Smooth muscle cell (in vitro differentiated cells): Measurements from ENCODE around the gene FHL3. TPM values are rescaled to one million over a fixed set of nuclear protein-coding genes. Genes with fewer than 3 reads are reported as not detected.

Source experiments
- DNase-seq: peaks from one replicate; lab custom pipeline; 2025; ENCODE audit not compliant: unreplicated experiment; lab: John Stamatoyannopoulos, UW
- H2AFZ ChIP-seq: fragments of 200-600 bp; sonication (generic); 2 replicates; pipeline ENCODE4 v1.6.0; 2016; ENCODE audit warnings: antibody characterized with exemption, low read depth, mild to moderate bottlenecking
- H3F3A ChIP-seq: fragments of 200-600 bp; sonication (generic); 2 replicates; pipeline ENCODE4 v1.6.0; 2017; ENCODE audit warnings: antibody characterized with exemption, low read depth
- H3K27ac ChIP-seq: fragments of 200-600 bp; sonication (generic); 2 replicates; pipeline ENCODE4 v1.5.1; 2016; ENCODE audit warnings: low read depth, mild to moderate bottlenecking
- H3K27me3 ChIP-seq: fragments of 200-600 bp; sonication (generic); 2 replicates; pipeline ENCODE4 v1.6.1; 2016; ENCODE audit warnings: low read depth, mild to moderate bottlenecking
- H3K36me3 ChIP-seq: fragments of 200-600 bp; sonication (generic); 2 replicates; pipeline ENCODE4 v1.5.1; 2016; ENCODE audit warnings: low read depth
- H3K4me1 ChIP-seq: fragments of 200-600 bp; sonication (generic); 2 replicates; pipeline ENCODE4 v1.5.1; 2016; ENCODE audit warnings: low read depth
- H3K4me2 ChIP-seq: fragments of 200-600 bp; sonication (generic); 2 replicates; pipeline ENCODE4 v1.6.0; 2016; ENCODE audit warnings: mild to moderate bottlenecking
- H3K4me3 ChIP-seq: fragments of 200-600 bp; sonication (generic); 2 replicates; pipeline ENCODE4 v1.5.1; 2016; ENCODE audit warnings: mild to moderate bottlenecking
- H3K79me2 ChIP-seq: fragments of 200-600 bp; sonication (generic); 2 replicates; pipeline ENCODE4 v1.6.0; 2016; ENCODE audit warnings: low read depth, mild to moderate bottlenecking
- H3K9ac ChIP-seq: fragments of 200-600 bp; sonication (generic); 2 replicates; pipeline ENCODE4 v1.6.0; 2016; ENCODE audit warnings: low read depth
- H3K9me3 ChIP-seq: fragments of 200-600 bp; sonication (generic); replicated peaks from 2 replicates; pipeline ENCODE4 v1.5.1; 2016; ENCODE audit warnings: low read depth
- H4K20me1 ChIP-seq: fragments of 200-600 bp; sonication (generic); 2 replicates; pipeline ENCODE4 v1.6.0; 2016; ENCODE audit warnings: low read depth
- CTCF ChIP-seq: fragments of 200-600 bp; sonication (generic); IDR thresholded peaks from 2 replicates; pipeline ENCODE4 v1.5.1; 2017; ENCODE audit warnings: borderline replicate concordance, mild to moderate bottlenecking, antibody characterized with exemption; ENCODE audit not compliant: insufficient read depth, poor library complexity, severe bottlenecking
- WGBS: methylation state at CpG from one replicate; pipeline ENCODE4 v1.1.7; 2016; ENCODE audit warnings: low lambda C conversion rate; 5-methylcytosine and 5-hydroxymethylcytosine counted together
- polyA plus RNA-seq: library from polyadenylated mRNA; unstranded; fragments of >200 nt; fragmentation: Nextera tagmentation; extraction: Ambion mirVana; gene quantifications from 2 replicates; pipeline ENCODE4 v1.2.1, GENCODE V29; 2016
- small RNA-seq: library from RNA; depleted of rRNA; stranded (forward); fragments of <200 nt; gene quantifications from one replicate; pipeline ENCODE3, GENCODE V24; 2014
- total RNA-seq: library from RNA; depleted of rRNA; stranded (reverse); fragments of >200 nt; gene quantifications from 2 replicates; pipeline ENCODE4 v1.2.3, GENCODE V29; 2014

The FHL3 gene
- total and polyA plus RNA-seq, 2 experiments from 2014 or later, result 29.5 to 70.2 TPM

DNA sequence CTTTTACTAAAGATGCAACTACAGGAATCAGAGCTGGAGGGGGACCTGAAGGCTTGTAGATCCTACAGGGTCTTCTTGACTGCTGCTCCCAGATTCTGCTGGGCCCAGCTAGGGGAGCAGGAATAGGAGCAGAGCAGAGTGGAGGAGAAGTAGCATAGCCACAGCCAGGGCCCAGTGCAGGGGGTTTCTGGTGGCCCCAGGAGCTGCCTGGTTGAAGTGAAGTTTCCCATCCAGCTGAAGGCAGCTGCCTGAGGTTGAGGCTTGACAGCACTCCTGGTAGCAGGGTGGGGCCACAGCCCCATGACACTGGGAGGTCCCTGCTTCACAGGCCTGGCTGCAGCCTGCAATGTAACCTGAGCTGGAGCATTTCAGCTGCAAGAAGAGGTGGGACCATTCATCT, 56.5 kb downstream of the FHL3 start:
- DNase-seq, result no peak
- H4K20me1 ChIP-seq, result no peaks in the 10 kb centered on the region
- no peaks in the 10 kb centered on the region for H3K79me2 ChIP-seq

DNA sequence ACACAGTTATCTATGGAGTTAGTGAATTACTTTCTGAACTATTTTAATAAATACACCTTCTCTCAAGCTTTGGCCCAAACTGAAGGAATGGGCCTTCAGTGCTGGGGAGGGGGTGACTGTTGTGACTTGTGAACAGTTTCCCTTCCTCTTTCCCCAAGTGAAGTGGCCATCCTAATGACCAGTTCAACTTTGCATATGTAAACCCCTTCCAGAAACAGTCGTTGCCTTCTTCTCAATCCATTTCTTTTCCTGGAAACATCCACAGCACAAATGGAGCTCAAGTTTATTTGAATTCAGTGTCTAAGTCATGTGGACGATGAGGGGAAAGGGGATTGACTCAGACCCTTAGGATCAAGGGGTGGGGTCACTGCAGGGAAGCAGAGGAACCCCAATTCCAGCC, 57.1 kb downstream of the FHL3 start:
- DNase-seq, result no peak
- no peaks in the 10 kb centered on the region for H3K79me2 ChIP-seq
- H3K27me3 ChIP-seq, result no peaks in the 10 kb centered on the region
- no peaks in the 10 kb centered on the region for H3K36me3 ChIP-seq
- H3K4me2 ChIP-seq, result no peak overlapping the region
- H4K20me1 ChIP-seq, result no peaks in the 10 kb centered on the region
- H3K9ac ChIP-seq, result no peak overlapping the region
- TF ChIP-seq CTCF, result no peak
- no peaks in the 10 kb centered on the region for H3K9me3 ChIP-seq
- peaks cover 3% of the 10 kb centered on the region for H3K4me1 ChIP-seq
- H2AFZ ChIP-seq, result no peak overlapping the region
- H3K27ac ChIP-seq, result no peak overlapping the region
- peaks cover 2% of the 10 kb centered on the region for H3F3A ChIP-seq
- H3K4me3 ChIP-seq, result no peak overlapping the region
- WGBS, result 68% methylated on average over 2 of the region's 2 CpGs

More for the DNA sequence above, 56.5 kb downstream of the FHL3 start:
- H3K9ac ChIP-seq, result no peak overlapping the region
- H3K4me2 ChIP-seq, result no peak overlapping the region
- H3K27me3 ChIP-seq, result no peaks in the 10 kb centered on the region
- H3K4me1 ChIP-seq, result peaks cover 3% of the 10 kb centered on the region
- no peak overlapping the region for H2AFZ ChIP-seq
- H3K36me3 ChIP-seq, result no peaks in the 10 kb centered on the region
- no peaks in the 10 kb centered on the region for H3K9me3 ChIP-seq
- no peak overlapping the region for H3K4me3 ChIP-seq
- TF ChIP-seq CTCF, result no peak
- H3F3A ChIP-seq, result peaks cover 2% of the 10 kb centered on the region
- no peak overlapping the region for H3K27ac ChIP-seq

- DNase-seq, result no peak
- no peak overlapping the region for H3K27ac ChIP-seq
- H3K9me3 ChIP-seq, result no peaks in the 10 kb centered on the region
- TF ChIP-seq CTCF, result no peak
- H3K4me3 ChIP-seq, result peak overlapping the region; percentile 76
- WGBS, result 94% methylated on average over 6 of the region's 6 CpGs
- peaks cover 2% of the 10 kb centered on the region for H3F3A ChIP-seq
- no peaks in the 10 kb centered on the region for H3K27me3 ChIP-seq
- H2AFZ ChIP-seq, result peak overlapping the region; percentile 78
- peaks cover 3% of the 10 kb centered on the region for H3K4me1 ChIP-seq
- peak overlapping the region; percentile 98 for H3K4me2 ChIP-seq
- no peaks in the 10 kb centered on the region for H3K79me2 ChIP-seq
- H3K9ac ChIP-seq, result no peak overlapping the region
- no peaks in the 10 kb centered on the region for H3K36me3 ChIP-seq
- H4K20me1 ChIP-seq, result no peaks in the 10 kb centered on the region
These were observed 58.0 kb downstream of the FHL3 start for GRCh38 chr1:37947364-37947763.

Small RNA genes lying within 50 kb of the gene (small RNA-seq; reads per million reads assigned to genes)
- not detected for gene RF00017
- not detected for gene RNU6-510P

Other genes starting within 250 kb of the FHL3 start
- not detected in 2 replicates for gene EPHA10, start 240.4 kb downstream of the FHL3 start, total RNA-seq
- not detected in 2 replicates for gene EPHA10, start 240.4 kb downstream of the FHL3 start, polyA plus RNA-seq
- gene MANEAL, start 211.7 kb downstream of the FHL3 start, total RNA-seq, result 0.13 TPM in 1 of 2 replicates, not detected in the other
- 0.61 and 0.67 TPM in 2 replicates for gene MANEAL, start 211.7 kb downstream of the FHL3 start, polyA plus RNA-seq
- gene C1orf122, start 197.7 kb downstream of the FHL3 start, total RNA-seq, result 56.4 and 57.8 TPM in 2 replicates
- 140 and 143 TPM in 2 replicates for gene C1orf122, start 197.7 kb downstream of the FHL3 start, polyA plus RNA-seq
- gene YRDC, start 197.3 kb downstream of the FHL3 start, total RNA-seq, result 29.6 and 39.9 TPM in 2 replicates
- 46.0 and 46.4 TPM in 2 replicates for gene YRDC, start 197.3 kb downstream of the FHL3 start, polyA plus RNA-seq
- gene MTF1, start 145.9 kb downstream of the FHL3 start, total RNA-seq, result 5.3 and 25.9 TPM in 2 replicates
- 6.8 and 8.1 TPM in 2 replicates for gene MTF1, start 145.9 kb downstream of the FHL3 start, polyA plus RNA-seq
- gene INPP5B, start 58.5 kb downstream of the FHL3 start, total RNA-seq, result 11.0 and 12.0 TPM in 2 replicates
- gene INPP5B, start 58.5 kb downstream of the FHL3 start, polyA plus RNA-seq, result 5.8 and 6.7 TPM in 2 replicates
- 74.9 and 79.6 TPM in 2 replicates for gene SF3A3, start 15.5 kb downstream of the FHL3 start, total RNA-seq
- 50.8 and 54.0 TPM in 2 replicates for gene SF3A3, start 15.5 kb downstream of the FHL3 start, polyA plus RNA-seq
- 72.4 and 73.5 TPM in 2 replicates for gene UTP11, start 7.2 kb upstream of the FHL3 start, total RNA-seq
- gene UTP11, start 7.2 kb upstream of the FHL3 start, polyA plus RNA-seq, result 43.7 and 44.4 TPM in 2 replicates
- gene POU3F1, start 41.3 kb upstream of the FHL3 start, total RNA-seq, result not detected in 2 replicates
- 0.55 and 1.4 TPM in 2 replicates for gene POU3F1, start 41.3 kb upstream of the FHL3 start, polyA plus RNA-seq